HL-60 (cell line): ENCODE measurements around the gene NPPA.

ENCODE experiments used
- DNase-seq, 2 experiments: peaks; one replicate each; pipeline ENCODE4 v3.0.0-alpha.2; 2010 to 2020; ENCODE audit warnings: low read depth in 1 of 2, low spot score in 1 of 2
- H3K27ac ChIP-seq: fragments of 250-450 bp; sonication (Bioruptor Pico); replicated peaks from 2 replicates; pipeline ENCODE4 v1.5.1; 2020; ENCODE audit warnings: mild to moderate bottlenecking, moderate library complexity
- H3K27me3 ChIP-seq: fragments of 250-450 bp; sonication (Bioruptor Pico); 2 replicates; pipeline ENCODE4 v1.5.1; 2021; ENCODE audit warnings: mild to moderate bottlenecking, moderate library complexity; ENCODE audit not compliant: insufficient read depth, poor library complexity, severe bottlenecking
- H3K4me3 ChIP-seq: replicated peaks from 2 replicates; pipeline ENCODE4 v1.5.1; 2011; ENCODE audit warnings: mild to moderate bottlenecking, control low read depth, low read length; ENCODE audit not compliant: insufficient read depth
- CTCF ChIP-seq: IDR thresholded peaks from one replicate; pipeline ENCODE4 v1.5.1; 2011; ENCODE audit warnings: low read length, control low read depth, inconsistent platforms; ENCODE audit not compliant: insufficient read depth
- GABPA ChIP-seq: IDR thresholded peaks from 2 replicates; pipeline ENCODE4 v1.6.1; 2012; ENCODE audit warnings: low read depth
- POLR2AphosphoS5 ChIP-seq: IDR thresholded peaks from 2 replicates; pipeline ENCODE4 v1.6.1; 2012; ENCODE audit warnings: low read depth
- SPI1 ChIP-seq: IDR thresholded peaks from 2 replicates; pipeline ENCODE4 v1.6.1; 2012; ENCODE audit warnings: low read depth, mild to moderate bottlenecking, borderline replicate concordance
- TF ChIP-seq, protein P1 (sequence below): IDR thresholded peaks from 2 replicates; pipeline ENCODE4 v1.6.1; 2012; ENCODE audit warnings: low read depth; ENCODE audit not compliant: insufficient replicate concordance

The NPPA gene

DNA sequence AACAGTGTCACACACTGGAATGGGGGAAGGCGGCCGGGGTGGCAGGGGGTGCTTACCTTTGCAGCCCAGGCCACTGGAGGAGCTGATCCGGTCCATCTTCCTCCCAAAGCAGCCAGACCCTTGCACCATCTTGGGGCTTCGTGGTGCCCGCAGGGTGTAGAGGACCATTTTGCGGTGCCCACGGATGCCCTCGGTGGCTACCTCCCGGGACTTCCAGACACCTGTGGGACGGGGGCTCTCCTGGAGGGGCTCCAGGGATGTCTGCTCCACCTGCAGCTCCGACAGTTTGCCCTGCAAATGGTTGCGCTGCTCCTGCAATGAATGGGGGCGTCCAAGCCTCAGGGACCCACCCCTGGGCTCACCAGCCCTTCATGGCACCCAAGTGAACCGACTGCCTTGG lies 10.6 kb upstream of the NPPA start:
- no peak for DNase-seq
- TF ChIP-seq POLR2AphosphoS5 (no peak), GABPA (no peak), CTCF (no peak), SPI1 (no peak)
- TF ChIP-seq, protein P1, sequence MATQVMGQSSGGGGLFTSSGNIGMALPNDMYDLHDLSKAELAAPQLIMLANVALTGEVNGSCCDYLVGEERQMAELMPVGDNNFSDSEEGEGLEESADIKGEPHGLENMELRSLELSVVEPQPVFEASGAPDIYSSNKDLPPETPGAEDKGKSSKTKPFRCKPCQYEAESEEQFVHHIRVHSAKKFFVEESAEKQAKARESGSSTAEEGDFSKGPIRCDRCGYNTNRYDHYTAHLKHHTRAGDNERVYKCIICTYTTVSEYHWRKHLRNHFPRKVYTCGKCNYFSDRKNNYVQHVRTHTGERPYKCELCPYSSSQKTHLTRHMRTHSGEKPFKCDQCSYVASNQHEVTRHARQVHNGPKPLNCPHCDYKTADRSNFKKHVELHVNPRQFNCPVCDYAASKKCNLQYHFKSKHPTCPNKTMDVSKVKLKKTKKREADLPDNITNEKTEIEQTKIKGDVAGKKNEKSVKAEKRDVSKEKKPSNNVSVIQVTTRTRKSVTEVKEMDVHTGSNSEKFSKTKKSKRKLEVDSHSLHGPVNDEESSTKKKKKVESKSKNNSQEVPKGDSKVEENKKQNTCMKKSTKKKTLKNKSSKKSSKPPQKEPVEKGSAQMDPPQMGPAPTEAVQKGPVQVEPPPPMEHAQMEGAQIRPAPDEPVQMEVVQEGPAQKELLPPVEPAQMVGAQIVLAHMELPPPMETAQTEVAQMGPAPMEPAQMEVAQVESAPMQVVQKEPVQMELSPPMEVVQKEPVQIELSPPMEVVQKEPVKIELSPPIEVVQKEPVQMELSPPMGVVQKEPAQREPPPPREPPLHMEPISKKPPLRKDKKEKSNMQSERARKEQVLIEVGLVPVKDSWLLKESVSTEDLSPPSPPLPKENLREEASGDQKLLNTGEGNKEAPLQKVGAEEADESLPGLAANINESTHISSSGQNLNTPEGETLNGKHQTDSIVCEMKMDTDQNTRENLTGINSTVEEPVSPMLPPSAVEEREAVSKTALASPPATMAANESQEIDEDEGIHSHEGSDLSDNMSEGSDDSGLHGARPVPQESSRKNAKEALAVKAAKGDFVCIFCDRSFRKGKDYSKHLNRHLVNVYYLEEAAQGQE: no peak
- Histone ChIP-seq H3K27ac (no peak overlapping the region), H3K4me3 (no peak overlapping the region), H3K27me3 (peaks cover 18% of the 10 kb centered on the region)

DNA sequence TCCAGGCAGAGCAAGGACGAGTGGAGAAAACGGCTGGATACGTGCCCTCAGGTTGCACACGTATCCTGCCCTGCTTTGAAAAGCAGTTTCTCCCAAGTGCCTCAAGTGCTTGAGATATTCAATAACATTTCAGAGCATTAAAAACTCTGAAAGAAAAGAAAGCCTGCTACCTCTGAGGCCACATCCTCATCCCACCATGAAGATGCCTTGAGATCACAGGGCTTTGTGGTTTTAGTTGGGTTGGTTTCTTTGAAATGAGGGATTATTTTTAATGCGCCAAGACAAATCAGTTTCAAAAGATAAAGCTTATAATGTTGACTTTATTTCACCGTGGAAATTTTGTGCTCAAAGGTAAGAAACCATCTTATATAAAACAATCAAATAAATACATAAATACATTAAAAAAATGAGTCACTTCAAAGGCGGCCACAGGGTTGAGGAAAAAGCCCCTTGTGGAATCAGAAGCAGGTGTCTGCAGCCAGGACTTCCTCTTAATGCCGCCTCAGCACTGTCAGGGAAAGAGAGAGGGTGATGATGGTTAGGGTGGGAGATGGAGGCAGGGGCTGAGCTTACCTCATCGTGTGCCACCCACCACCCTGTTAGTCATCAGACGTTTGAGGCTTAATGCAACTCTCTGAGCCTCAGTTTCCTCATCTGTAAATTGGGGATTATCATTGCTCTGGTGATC lies 9.7 kb upstream of the NPPA start:
- H3K27me3 ChIP-seq: peaks cover 18% of the 10 kb centered on the region
- DNase-seq: no peak
- TF ChIP-seq, protein P1: no peak
- no peak for TF ChIP-seq GABPA
- peak; percentile 68 for TF ChIP-seq SPI1
- no peak for TF ChIP-seq CTCF
- no peak for TF ChIP-seq POLR2AphosphoS5
- no peak overlapping the region for H3K27ac ChIP-seq
- no peak overlapping the region for H3K4me3 ChIP-seq

DNA sequence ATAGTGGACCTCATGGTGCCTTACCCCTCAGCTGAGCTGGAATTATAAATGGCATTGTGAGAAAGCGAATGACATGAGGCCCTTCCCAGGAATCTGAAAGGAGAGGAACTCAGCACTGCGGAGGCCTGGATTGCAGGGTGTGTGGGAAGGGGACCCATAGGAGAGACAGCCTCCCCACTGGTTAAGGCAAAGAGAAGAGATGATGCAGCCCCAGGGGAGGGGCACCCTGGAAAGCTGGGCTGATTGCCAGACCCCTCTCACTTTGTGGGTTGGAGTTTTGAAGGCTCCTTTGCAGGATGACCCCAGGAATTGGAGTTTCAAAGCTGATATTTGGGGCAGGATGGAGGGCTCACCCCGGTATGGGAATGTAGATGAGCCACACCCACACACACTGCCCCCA lies 9.1 kb upstream of the NPPA start:
- no peak for TF ChIP-seq SPI1
- TF ChIP-seq CTCF: no peak
- TF ChIP-seq, protein P1: no peak
- TF ChIP-seq GABPA: no peak
- no peak for TF ChIP-seq POLR2AphosphoS5
- Histone ChIP-seq H3K4me3 (no peak overlapping the region), H3K27me3 (peaks cover 18% of the 10 kb centered on the region), H3K27ac (no peak overlapping the region)
- DNase-seq: no peak
